ENCODE data around the gene LENG9. TPM values are rescaled to one million over a fixed set of nuclear protein-coding genes. Genes with fewer than 3 reads are reported as not detected.

Gene LENG9
- total and polyA plus RNA-seq, 2 of the 13 experiments (the other 11 are each of a cell fraction or from before 2014, with no cell fraction given), result 0.75 to 2.9 TPM

DNA sequence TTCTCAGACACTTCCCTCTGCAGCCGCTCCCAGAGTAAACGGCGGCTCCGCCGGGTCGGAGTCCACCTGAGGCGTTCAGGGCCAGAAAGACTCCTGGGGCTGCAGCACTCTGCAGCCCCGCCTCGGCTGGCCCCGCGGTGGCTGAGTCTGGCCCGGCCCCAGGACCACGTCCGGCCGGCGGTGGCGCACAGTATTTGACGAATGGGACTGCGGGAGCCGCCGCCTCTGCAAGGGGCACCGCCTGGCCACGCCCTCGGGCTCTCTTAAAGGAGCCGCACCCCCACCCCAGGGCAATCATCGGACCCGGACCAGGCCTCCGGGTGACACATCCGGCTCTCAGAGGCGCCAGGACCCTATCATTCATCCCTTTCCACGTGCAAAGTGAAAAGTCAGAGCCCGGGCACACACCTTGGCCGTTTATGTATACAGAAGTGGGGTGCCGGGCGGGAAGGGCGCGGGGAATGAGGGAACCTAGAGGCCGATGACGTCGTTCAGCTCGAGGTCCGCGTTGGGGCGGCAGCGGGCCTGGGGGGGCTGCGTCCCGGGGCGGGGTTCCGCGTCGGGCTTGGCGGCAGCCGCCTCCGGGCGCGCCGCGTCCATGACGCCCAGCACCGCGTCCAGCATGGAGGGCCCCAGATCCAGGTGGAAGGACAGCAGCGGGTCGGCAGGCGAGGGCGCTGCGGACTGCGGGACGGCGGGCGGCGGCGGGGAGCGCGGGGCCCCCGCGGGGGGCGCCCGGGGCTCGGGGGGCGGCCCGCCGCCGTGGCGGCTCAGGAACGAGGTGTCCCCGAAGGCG is 1.2 kb upstream of the LENG9 start (continued):
- TF ChIP-seq, protein P1, sequence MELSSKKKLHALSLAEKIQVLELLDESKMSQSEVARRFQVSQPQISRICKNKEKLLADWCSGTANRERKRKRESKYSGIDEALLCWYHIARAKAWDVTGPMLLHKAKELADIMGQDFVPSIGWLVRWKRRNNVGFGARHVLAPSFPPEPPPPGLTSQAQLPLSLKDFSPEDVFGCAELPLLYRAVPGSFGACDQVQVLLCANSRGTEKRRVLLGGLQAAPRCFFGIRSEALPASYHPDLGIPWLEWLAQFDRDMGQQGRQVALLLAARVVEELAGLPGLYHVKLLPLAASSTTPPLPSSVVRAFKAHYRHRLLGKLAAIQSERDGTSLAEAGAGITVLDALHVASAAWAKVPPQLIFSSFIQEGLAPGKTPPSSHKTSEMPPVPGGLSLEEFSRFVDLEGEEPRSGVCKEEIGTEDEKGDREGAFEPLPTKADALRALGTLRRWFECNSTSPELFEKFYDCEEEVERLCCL (CRISPR knock-in tag; IDR thresholded peaks at IDR 0.05; ENCODE audit: borderline replicate concordance), result no peak
- TF ChIP-seq HIVEP1 (CRISPR knock-in tag; IDR thresholded peaks at IDR 0.05) (peak; percentile 40; the same call in 1 of the 2 replicates), SP1 (IDR thresholded peaks at IDR 0.05) (no peak), SP1 (CRISPR knock-in tag; IDR thresholded peaks at IDR 0.05) (peak; percentile 54; the same call in 1 of the 2 replicates), DR1 (CRISPR knock-in tag; IDR thresholded peaks at IDR 0.05) (no peak), SMAD1 (CRISPR knock-in tag; IDR thresholded peaks at IDR 0.05; ENCODE audit: borderline replicate concordance, low read depth) (no peak; the same call in 1 of the 2 replicates), MTA1 (CRISPR knock-in tag; IDR thresholded peaks at IDR 0.05; ENCODE audit: borderline replicate concordance) (peak; percentile 73), ZNF7 (CRISPR knock-in tag; IDR thresholded peaks at IDR 0.05) (no peak), NR2F2 (IDR thresholded peaks at IDR 0.05; ENCODE audit: borderline replicate concordance, low read depth) (no peak), ZNF17 (CRISPR knock-in tag; IDR thresholded peaks at IDR 0.05) (no peak), MBD4 (IDR thresholded peaks at IDR 0.05; ENCODE audit: borderline replicate concordance, low read length) (no peak), FOXK1 (CRISPR knock-in tag; IDR thresholded peaks at IDR 0.05; ENCODE audit: borderline replicate concordance, low read depth) (no peak), RAD21 (CRISPR knock-in tag; IDR thresholded peaks at IDR 0.05) (peak; percentile 52; the same call in 1 of the 2 replicates)
- TF ChIP-seq, protein P2, sequence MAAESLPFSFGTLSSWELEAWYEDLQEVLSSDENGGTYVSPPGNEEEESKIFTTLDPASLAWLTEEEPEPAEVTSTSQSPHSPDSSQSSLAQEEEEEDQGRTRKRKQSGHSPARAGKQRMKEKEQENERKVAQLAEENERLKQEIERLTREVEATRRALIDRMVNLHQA (CRISPR knock-in tag; IDR thresholded peaks at IDR 0.05), result no peak
- TF ChIP-seq, protein P3, sequence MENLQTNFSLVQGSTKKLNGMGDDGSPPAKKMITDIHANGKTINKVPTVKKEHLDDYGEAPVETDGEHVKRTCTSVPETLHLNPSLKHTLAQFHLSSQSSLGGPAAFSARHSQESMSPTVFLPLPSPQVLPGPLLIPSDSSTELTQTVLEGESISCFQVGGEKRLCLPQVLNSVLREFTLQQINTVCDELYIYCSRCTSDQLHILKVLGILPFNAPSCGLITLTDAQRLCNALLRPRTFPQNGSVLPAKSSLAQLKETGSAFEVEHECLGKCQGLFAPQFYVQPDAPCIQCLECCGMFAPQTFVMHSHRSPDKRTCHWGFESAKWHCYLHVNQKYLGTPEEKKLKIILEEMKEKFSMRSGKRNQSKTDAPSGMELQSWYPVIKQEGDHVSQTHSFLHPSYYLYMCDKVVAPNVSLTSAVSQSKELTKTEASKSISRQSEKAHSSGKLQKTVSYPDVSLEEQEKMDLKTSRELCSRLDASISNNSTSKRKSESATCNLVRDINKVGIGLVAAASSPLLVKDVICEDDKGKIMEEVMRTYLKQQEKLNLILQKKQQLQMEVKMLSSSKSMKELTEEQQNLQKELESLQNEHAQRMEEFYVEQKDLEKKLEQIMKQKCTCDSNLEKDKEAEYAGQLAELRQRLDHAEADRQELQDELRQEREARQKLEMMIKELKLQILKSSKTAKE (CRISPR knock-in tag; IDR thresholded peaks at IDR 0.05; ENCODE audit: borderline replicate concordance), result no peak
- TF ChIP-seq, protein P4, sequence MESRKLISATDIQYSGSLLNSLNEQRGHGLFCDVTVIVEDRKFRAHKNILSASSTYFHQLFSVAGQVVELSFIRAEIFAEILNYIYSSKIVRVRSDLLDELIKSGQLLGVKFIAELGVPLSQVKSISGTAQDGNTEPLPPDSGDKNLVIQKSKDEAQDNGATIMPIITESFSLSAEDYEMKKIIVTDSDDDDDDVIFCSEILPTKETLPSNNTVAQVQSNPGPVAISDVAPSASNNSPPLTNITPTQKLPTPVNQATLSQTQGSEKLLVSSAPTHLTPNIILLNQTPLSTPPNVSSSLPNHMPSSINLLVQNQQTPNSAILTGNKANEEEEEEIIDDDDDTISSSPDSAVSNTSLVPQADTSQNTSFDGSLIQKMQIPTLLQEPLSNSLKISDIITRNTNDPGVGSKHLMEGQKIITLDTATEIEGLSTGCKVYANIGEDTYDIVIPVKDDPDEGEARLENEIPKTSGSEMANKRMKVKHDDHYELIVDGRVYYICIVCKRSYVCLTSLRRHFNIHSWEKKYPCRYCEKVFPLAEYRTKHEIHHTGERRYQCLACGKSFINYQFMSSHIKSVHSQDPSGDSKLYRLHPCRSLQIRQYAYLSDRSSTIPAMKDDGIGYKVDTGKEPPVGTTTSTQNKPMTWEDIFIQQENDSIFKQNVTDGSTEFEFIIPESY (CRISPR knock-in tag; IDR thresholded peaks at IDR 0.05), result no peak; the same call in 1 of the 2 replicates
- TF ChIP-seq, protein P5, sequence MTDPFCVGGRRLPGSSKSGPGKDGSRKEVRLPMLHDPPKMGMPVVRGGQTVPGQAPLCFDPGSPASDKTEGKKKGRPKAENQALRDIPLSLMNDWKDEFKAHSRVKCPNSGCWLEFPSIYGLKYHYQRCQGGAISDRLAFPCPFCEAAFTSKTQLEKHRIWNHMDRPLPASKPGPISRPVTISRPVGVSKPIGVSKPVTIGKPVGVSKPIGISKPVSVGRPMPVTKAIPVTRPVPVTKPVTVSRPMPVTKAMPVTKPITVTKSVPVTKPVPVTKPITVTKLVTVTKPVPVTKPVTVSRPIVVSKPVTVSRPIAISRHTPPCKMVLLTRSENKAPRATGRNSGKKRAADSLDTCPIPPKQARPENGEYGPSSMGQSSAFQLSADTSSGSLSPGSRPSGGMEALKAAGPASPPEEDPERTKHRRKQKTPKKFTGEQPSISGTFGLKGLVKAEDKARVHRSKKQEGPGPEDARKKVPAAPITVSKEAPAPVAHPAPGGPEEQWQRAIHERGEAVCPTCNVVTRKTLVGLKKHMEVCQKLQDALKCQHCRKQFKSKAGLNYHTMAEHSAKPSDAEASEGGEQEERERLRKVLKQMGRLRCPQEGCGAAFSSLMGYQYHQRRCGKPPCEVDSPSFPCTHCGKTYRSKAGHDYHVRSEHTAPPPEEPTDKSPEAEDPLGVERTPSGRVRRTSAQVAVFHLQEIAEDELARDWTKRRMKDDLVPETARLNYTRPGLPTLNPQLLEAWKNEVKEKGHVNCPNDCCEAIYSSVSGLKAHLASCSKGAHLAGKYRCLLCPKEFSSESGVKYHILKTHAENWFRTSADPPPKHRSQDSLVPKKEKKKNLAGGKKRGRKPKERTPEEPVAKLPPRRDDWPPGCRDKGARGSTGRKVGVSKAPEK (CRISPR knock-in tag; IDR thresholded peaks at IDR 0.05; ENCODE audit: borderline replicate concordance), result no peak

All from HepG2 (cell line).